ENCODE results near the gene NPAS3. TPM values are rescaled to one million over a fixed set of nuclear protein-coding genes. Genes with fewer than 3 reads are reported as not detected.

Gene NPAS3
- total and polyA plus RNA-seq, 10 donors: 0.13 to 9.5 (median 2.9) TPM

GRCh38 chr14:33110737-33111443 lies 172.2 kb downstream of the NPAS3 start:
- H3K9me3 ChIP-seq: no peaks in the 10 kb centered on the region
- H3K27me3 ChIP-seq (replicated peaks in 1 of 7): no peaks in the 10 kb centered on the region
- 73 to 82% (median 79%) methylated on average over 8 of the region's 8 CpGs for WGBS, 5 donors
- no peaks in the 10 kb centered on the region for H3K36me3 ChIP-seq
- no peak overlapping the region for H3K27ac ChIP-seq
- no peak for TF ChIP-seq POLR2A (IDR thresholded peaks at IDR 0.05)
- TF ChIP-seq POLR2AphosphoS5 (IDR thresholded peaks at IDR 0.05): no peak
- no peak for TF ChIP-seq CTCF (IDR thresholded peaks at IDR 0.05 in 8 of 11, conservative IDR thresholded peaks at IDR 0.05 in 3 of 11)
- no peak overlapping the region for H3K4me3 ChIP-seq
- H3K4me1 ChIP-seq: no peaks in the 10 kb centered on the region
- intact Hi-C loops (cut with DNase I; ENCODE audit: low total_unique reads): no loop called here
- no peak for DNase-seq

- Histone ChIP-seq H3K9me3 (no peaks in the 10 kb centered on the region), H3K4me3 (no peak overlapping the region), H3K27ac (no peak overlapping the region), H3K36me3 (no peaks in the 10 kb centered on the region), H3K4me1 (no peaks in the 10 kb centered on the region), H3K27me3 (replicated peaks in 1 of 7) (no peaks in the 10 kb centered on the region)
- no peak for DNase-seq
- TF ChIP-seq POLR2AphosphoS5 (IDR thresholded peaks at IDR 0.05) (no peak), POLR2A (IDR thresholded peaks at IDR 0.05) (no peak), CTCF (IDR thresholded peaks at IDR 0.05 in 8 of 11, conservative IDR thresholded peaks at IDR 0.05 in 3 of 11) (no peak)
- intact Hi-C loops (cut with DNase I; ENCODE audit: low total_unique reads): no loop called here
- 77 to 94% (median 87%) methylated on average over 3 of the region's 3 CpGs for WGBS, 5 donors
Observed at GRCh38 chr14:33114331-33114730, 175.7 kb downstream of the NPAS3 start.

- Histone ChIP-seq H3K27me3 (replicated peaks in 1 of 7) (no peaks in the 10 kb centered on the region), H3K36me3 (no peaks in the 10 kb centered on the region), H3K27ac (no peak overlapping the region), H3K4me3 (no peak overlapping the region), H3K4me1 (no peaks in the 10 kb centered on the region), H3K9me3 (no peaks in the 10 kb centered on the region)
- intact Hi-C loops (cut with DNase I; ENCODE audit: low total_unique reads): no loop called here
- TF ChIP-seq CTCF (IDR thresholded peaks at IDR 0.05 in 8 of 11, conservative IDR thresholded peaks at IDR 0.05 in 3 of 11) (no peak), POLR2AphosphoS5 (IDR thresholded peaks at IDR 0.05) (no peak), POLR2A (IDR thresholded peaks at IDR 0.05) (no peak)
- WGBS, 5 donors: 71 to 89% (median 82%) methylated on average over 1 of the region's 1 CpG
- no peak for DNase-seq
Observed at GRCh38 chr14:33118668-33119067, 180.0 kb downstream of the NPAS3 start.

GRCh38 chr14:33120341-33120740 lies 181.7 kb downstream of the NPAS3 start:
- no peaks in the 10 kb centered on the region for H3K36me3 ChIP-seq
- no peak overlapping the region for H3K4me3 ChIP-seq
- TF ChIP-seq CTCF (IDR thresholded peaks at IDR 0.05 in 8 of 11, conservative IDR thresholded peaks at IDR 0.05 in 3 of 11) (no peak), POLR2AphosphoS5 (IDR thresholded peaks at IDR 0.05) (no peak), POLR2A (IDR thresholded peaks at IDR 0.05) (no peak)
- H3K27ac ChIP-seq: no peak overlapping the region
- H3K4me1 ChIP-seq: no peaks in the 10 kb centered on the region
- H3K27me3 ChIP-seq (replicated peaks in 1 of 7): no peaks in the 10 kb centered on the region
- H3K9me3 ChIP-seq: no peaks in the 10 kb centered on the region
- intact Hi-C loops (cut with DNase I; ENCODE audit: low total_unique reads): no loop called here
- DNase-seq: no peak
- 61 to 85% (median 75%) methylated on average over 3 of the region's 3 CpGs for WGBS, 5 donors
